ENCODE data around the gene CDC27. TPM values are rescaled to one million over a fixed set of nuclear protein-coding genes. Genes with fewer than 3 reads are reported as not detected.
"Not testable (repeated sequence)": the region's sequence is repeated elsewhere in the genome, so short reads cannot be mapped to it uniquely, and the experiment has no call there.

CDC27 gene
- polyA plus RNA-seq, 1 donor from 2014 or later = 50.1 TPM

DNA sequence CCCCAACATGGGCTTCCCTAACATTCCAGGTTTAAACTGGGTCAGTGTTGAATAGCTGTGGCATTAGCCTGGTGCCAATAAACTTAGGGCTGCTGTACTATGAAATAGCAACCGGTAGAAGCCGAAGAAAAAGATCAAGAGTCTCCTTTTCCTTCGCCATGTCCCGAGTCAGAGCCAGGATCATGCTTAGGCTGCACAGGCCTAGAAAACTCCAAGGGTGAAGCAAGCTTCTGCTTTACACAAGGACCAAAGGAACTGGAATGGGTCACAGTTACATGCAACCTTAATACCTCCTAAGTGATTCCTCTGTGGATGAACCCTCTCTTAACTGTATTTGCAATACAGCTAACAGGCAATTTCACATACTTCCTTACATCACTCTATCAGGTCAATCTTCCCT, 115.5 kb downstream of the CDC27 start:
- H4K20me1 ChIP-seq (ENCODE audit: insufficient read depth); H3K9me2 ChIP-seq (ENCODE audit: insufficient read depth, low read length); H3K9ac ChIP-seq (ENCODE audit: low read length); H3K4me3 ChIP-seq (ENCODE audit: low read length); H3F3A ChIP-seq (ENCODE audit: insufficient read depth, low read length, poor library complexity, severe bottlenecking); H3K4me2 ChIP-seq (ENCODE audit: low read length); H3K27ac ChIP-seq (ENCODE audit: low read length); H3K27me3 ChIP-seq (ENCODE audit: insufficient read depth, low read depth, low read length); H3K79me2 ChIP-seq (replicated peaks; ENCODE audit: insufficient read depth, low read length); H3K9me3 ChIP-seq (ENCODE audit: low read length); H3K36me3 ChIP-seq (ENCODE audit: insufficient read depth, low read length); H2AFZ ChIP-seq (ENCODE audit: low read depth, low read length): not testable (repeated sequence)

DNA sequence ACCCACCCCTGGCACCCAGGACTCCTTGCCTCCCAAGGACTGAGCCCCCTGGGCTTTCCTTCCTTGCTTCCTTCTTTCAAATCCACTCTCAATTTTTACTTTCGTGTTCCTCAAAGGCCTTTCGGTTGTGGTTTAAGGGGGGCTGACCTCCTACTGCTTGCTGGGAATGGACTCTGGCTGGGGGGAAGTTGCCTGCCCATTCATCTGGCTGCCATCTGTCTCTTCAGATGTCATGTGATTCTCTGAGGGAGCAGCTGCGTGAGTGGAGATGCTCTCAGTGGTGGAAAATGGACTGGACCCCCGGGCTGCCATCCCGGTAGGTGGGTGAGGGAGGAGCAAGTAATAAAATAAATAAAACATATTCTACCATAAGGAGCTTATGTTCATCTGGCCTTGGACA, 116.2 kb downstream of the CDC27 start:
- no peaks in the 10 kb centered on the region for H3K9me2 ChIP-seq (ENCODE audit: insufficient read depth, low read length)

DNA sequence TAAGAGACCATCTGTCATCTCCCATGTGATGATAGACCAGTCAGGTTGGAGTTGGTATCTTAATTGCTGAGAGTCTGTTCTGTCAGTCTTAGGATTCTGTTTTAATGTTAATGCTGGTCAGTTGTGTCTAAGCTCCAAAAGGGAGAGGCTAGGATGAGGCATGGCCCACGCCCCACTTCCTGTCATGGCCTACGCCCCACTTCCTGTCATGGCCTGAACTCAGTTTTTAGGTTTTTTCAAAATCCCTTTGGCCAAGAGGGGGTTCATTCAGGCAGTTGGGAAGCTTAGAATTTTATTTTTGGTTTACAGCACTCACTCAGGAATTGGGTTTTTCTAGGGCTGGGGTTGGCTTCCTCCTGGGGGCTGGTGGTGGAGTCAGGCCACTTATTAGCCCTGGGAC, 117.9 kb downstream of the CDC27 start:
- H3K27me3 ChIP-seq (ENCODE audit: insufficient read depth, low read depth, low read length); H4K20me1 ChIP-seq (ENCODE audit: insufficient read depth); H3K27ac ChIP-seq (ENCODE audit: low read length); H3F3A ChIP-seq (ENCODE audit: insufficient read depth, low read length, poor library complexity, severe bottlenecking); H3K4me2 ChIP-seq (ENCODE audit: low read length); H2AFZ ChIP-seq (ENCODE audit: low read depth, low read length); H3K4me3 ChIP-seq (ENCODE audit: low read length); H3K9me2 ChIP-seq (ENCODE audit: insufficient read depth, low read length); H3K36me3 ChIP-seq (ENCODE audit: insufficient read depth, low read length); H3K9me3 ChIP-seq (ENCODE audit: low read length); H3K9ac ChIP-seq (ENCODE audit: low read length); H3K79me2 ChIP-seq (replicated peaks; ENCODE audit: insufficient read depth, low read length): not testable (repeated sequence)

More for the DNA sequence above, 116.2 kb downstream of the CDC27 start:
- no peaks in the 10 kb centered on the region for H3K27me3 ChIP-seq (ENCODE audit: insufficient read depth, low read depth, low read length)
- no peaks in the 10 kb centered on the region for H3K36me3 ChIP-seq (ENCODE audit: insufficient read depth, low read length)
- no peak overlapping the region for H3K9ac ChIP-seq (ENCODE audit: low read length)
- no peaks in the 10 kb centered on the region for H3K79me2 ChIP-seq (replicated peaks; ENCODE audit: insufficient read depth, low read length)
- TF ChIP-seq TAF1 (IDR thresholded peaks at IDR 0.05; ENCODE audit: low read depth) = no peak
- no peak for TF ChIP-seq RAD21 (conservative IDR thresholded peaks at IDR 0.05)
- TF ChIP-seq EZH2 (IDR thresholded peaks at IDR 0.05; ENCODE audit: borderline replicate concordance, insufficient read depth, low read length, poor library complexity, severe bottlenecking) = no peak
- TF ChIP-seq, protein P1, sequence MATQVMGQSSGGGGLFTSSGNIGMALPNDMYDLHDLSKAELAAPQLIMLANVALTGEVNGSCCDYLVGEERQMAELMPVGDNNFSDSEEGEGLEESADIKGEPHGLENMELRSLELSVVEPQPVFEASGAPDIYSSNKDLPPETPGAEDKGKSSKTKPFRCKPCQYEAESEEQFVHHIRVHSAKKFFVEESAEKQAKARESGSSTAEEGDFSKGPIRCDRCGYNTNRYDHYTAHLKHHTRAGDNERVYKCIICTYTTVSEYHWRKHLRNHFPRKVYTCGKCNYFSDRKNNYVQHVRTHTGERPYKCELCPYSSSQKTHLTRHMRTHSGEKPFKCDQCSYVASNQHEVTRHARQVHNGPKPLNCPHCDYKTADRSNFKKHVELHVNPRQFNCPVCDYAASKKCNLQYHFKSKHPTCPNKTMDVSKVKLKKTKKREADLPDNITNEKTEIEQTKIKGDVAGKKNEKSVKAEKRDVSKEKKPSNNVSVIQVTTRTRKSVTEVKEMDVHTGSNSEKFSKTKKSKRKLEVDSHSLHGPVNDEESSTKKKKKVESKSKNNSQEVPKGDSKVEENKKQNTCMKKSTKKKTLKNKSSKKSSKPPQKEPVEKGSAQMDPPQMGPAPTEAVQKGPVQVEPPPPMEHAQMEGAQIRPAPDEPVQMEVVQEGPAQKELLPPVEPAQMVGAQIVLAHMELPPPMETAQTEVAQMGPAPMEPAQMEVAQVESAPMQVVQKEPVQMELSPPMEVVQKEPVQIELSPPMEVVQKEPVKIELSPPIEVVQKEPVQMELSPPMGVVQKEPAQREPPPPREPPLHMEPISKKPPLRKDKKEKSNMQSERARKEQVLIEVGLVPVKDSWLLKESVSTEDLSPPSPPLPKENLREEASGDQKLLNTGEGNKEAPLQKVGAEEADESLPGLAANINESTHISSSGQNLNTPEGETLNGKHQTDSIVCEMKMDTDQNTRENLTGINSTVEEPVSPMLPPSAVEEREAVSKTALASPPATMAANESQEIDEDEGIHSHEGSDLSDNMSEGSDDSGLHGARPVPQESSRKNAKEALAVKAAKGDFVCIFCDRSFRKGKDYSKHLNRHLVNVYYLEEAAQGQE (IDR thresholded peaks at IDR 0.05; ENCODE audit: borderline replicate concordance) = no peak
- no peak for TF ChIP-seq EP300 (conservative IDR thresholded peaks at IDR 0.05; ENCODE audit: poor library complexity, severe bottlenecking)
- TF ChIP-seq POLR2AphosphoS5 (IDR thresholded peaks at IDR 0.05) = no peak
- no peak for TF ChIP-seq MXI1 (conservative IDR thresholded peaks at IDR 0.05; ENCODE audit: poor library complexity, severe bottlenecking)
- TF ChIP-seq SMC3 (conservative IDR thresholded peaks at IDR 0.05; ENCODE audit: poor library complexity) = no peak
- TF ChIP-seq, protein P2, sequence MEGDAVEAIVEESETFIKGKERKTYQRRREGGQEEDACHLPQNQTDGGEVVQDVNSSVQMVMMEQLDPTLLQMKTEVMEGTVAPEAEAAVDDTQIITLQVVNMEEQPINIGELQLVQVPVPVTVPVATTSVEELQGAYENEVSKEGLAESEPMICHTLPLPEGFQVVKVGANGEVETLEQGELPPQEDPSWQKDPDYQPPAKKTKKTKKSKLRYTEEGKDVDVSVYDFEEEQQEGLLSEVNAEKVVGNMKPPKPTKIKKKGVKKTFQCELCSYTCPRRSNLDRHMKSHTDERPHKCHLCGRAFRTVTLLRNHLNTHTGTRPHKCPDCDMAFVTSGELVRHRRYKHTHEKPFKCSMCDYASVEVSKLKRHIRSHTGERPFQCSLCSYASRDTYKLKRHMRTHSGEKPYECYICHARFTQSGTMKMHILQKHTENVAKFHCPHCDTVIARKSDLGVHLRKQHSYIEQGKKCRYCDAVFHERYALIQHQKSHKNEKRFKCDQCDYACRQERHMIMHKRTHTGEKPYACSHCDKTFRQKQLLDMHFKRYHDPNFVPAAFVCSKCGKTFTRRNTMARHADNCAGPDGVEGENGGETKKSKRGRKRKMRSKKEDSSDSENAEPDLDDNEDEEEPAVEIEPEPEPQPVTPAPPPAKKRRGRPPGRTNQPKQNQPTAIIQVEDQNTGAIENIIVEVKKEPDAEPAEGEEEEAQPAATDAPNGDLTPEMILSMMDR (IDR thresholded peaks at IDR 0.05; ENCODE audit: poor library complexity, severe bottlenecking) = no peak
- no peak overlapping the region for H3K4me3 ChIP-seq (ENCODE audit: low read length)
- no peaks in the 10 kb centered on the region for H3K9me3 ChIP-seq (ENCODE audit: low read length)
- H3K4me2 ChIP-seq (ENCODE audit: low read length) = no peak overlapping the region
- H4K20me1 ChIP-seq (ENCODE audit: insufficient read depth) = no peaks in the 10 kb centered on the region
- no peak overlapping the region for H2AFZ ChIP-seq (ENCODE audit: low read depth, low read length)
- no peak overlapping the region for H3K27ac ChIP-seq (ENCODE audit: low read length)
- no peaks in the 10 kb centered on the region for H3F3A ChIP-seq (ENCODE audit: insufficient read depth, low read length, poor library complexity, severe bottlenecking)

DNA sequence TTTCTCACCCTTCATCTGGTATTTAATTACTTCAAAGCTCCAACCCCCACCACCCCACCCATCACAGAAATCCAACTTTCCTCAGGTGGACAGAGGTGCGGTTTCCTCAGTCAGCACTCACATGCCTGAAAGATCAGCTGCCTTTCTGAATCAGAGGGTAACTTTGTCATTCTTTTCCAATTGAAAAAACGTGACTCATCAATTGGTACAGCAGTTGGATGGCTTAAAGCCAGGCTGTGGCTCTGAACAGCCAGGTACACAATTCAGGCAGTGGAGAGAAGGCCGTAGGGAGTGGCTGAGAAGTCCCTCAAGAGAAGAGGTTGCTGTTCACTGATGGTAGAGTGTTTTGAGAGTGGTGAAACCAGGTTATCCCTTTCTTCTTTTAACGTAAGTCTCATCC, 118.8 kb downstream of the CDC27 start:
- H3K27me3 ChIP-seq (ENCODE audit: insufficient read depth, low read depth, low read length); H4K20me1 ChIP-seq (ENCODE audit: insufficient read depth); H3K9me2 ChIP-seq (ENCODE audit: insufficient read depth, low read length); H3K36me3 ChIP-seq (ENCODE audit: insufficient read depth, low read length); H3K79me2 ChIP-seq (replicated peaks; ENCODE audit: insufficient read depth, low read length); H3K4me2 ChIP-seq (ENCODE audit: low read length); H3K9ac ChIP-seq (ENCODE audit: low read length); H2AFZ ChIP-seq (ENCODE audit: low read depth, low read length); H3K4me3 ChIP-seq (ENCODE audit: low read length); H3F3A ChIP-seq (ENCODE audit: insufficient read depth, low read length, poor library complexity, severe bottlenecking); H3K9me3 ChIP-seq (ENCODE audit: low read length); H3K27ac ChIP-seq (ENCODE audit: low read length): not testable (repeated sequence)

Measured in neural cell (in vitro differentiated cells).